ENCODE measurements around the gene PLA2G7.

The PLA2G7 gene

DNA sequence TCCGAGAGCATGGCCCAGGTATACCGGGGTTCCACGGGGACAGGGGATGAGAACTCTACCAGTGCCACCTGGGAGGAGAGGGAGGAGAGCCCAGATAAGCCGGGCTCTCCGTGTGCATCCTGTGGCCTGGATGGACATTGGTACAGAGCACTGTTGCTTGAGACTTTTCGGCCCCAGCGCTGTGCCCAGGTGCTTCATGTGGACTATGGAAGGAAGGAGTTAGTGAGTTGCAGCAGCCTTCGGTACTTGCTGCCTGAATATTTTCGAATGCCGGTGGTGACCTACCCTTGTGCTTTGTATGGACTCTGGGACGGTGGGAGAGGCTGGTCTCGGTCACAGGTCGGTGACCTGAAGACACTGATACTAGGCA is 46.2 kb downstream of the PLA2G7 start:
- FAIRE-seq (no peak), DNase-seq (ENCODE audit: insufficient read length, low spot score) (no peak)
- TF ChIP-seq POLR2A (IDR thresholded peaks at IDR 0.05; ENCODE audit: low read depth, low read length): no peak

DNA sequence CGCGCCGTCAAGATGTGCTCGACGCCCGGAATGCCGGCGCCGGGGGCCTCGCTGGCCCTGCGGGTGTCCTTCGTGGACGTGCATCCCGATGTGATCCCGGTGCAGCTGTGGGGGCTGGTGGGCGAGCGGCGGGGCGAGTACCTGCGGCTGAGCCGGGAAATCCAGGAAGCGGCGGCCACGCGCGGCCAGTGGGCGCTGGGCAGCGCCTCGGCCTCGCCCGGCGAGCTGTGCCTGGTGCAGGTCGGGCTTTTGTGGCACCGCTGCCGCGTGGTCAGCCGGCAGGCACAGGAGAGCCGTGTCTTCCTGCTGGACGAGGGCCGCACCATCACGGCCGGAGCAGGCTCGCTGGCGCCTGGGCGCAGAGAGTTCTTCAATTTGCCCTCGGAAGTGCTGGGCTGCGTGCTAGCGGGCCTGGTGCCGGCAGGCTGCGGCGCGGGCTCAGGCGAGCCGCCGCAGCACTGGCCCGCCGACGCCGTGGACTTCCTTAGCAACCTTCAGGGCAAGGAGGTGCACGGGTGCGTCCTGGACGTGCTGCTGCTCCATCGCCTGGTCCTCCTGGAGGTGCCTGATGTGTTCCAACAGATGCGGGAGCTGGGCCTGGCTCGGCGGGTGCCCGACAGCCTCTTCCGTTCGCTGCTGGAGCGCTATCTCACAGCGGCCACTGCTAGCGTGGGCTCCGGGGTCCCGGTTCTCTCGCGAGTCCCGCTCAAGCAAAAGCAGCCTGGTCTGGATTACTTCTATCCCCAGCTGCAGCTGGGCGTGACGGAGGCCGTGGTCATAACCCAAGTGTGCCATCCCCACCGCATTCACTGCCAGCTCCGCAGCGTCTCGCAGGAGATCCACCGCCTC is 46.8 kb downstream of the PLA2G7 start:
- FAIRE-seq (no peak), DNase-seq (ENCODE audit: insufficient read length, low spot score) (no peak)
- no peak for TF ChIP-seq POLR2A (IDR thresholded peaks at IDR 0.05; ENCODE audit: low read depth, low read length)

DNA sequence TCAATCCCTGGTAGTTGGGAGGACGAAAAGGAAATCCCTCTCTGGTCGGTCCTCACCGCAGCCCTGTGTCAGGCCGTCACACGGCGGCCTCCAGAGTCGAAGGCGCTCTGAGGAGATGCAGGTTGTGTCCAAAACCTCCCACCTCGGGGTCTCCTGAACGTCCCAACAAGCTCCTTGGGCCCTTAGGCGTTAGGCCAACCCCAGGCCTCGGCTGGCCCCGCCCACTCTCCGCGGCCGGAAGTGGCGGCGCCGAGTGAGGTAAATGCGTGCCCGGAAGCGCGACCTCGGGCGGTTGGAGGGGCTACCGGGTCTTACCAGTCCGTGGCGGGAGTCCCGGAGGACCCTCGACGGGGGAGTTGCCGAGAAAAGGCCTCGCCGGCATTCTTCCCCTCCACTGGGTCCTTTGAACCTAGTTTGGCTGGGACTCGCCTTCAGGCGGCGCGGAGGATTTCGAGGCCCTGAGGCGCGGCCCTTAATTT is 47.5 kb downstream of the PLA2G7 start, which contains the start of gene TDRD6:
TSS of gene TDRD6 (plus strand) at position 267 of the 479 bp plus-strand sequence. CDS start 244 bp downstream, outside the sequence.
- FAIRE-seq: no peak
- no peak for TF ChIP-seq POLR2A (IDR thresholded peaks at IDR 0.05; ENCODE audit: low read depth, low read length)
- DNase-seq (ENCODE audit: insufficient read length, low spot score): no peak

GRCh38 chr6:46684771-46685170 is 50.4 kb downstream of the PLA2G7 start:
- FAIRE-seq (no peak), DNase-seq (ENCODE audit: insufficient read length, low spot score) (no peak)
- TF ChIP-seq POLR2A (IDR thresholded peaks at IDR 0.05; ENCODE audit: low read depth, low read length): no peak

GRCh38 chr6:46677314-46677654 is 57.9 kb downstream of the PLA2G7 start:
- FAIRE-seq (no peak), DNase-seq (ENCODE audit: insufficient read length, low spot score) (no peak)
- TF ChIP-seq POLR2A (IDR thresholded peaks at IDR 0.05; ENCODE audit: low read depth, low read length): no peak

DNA sequence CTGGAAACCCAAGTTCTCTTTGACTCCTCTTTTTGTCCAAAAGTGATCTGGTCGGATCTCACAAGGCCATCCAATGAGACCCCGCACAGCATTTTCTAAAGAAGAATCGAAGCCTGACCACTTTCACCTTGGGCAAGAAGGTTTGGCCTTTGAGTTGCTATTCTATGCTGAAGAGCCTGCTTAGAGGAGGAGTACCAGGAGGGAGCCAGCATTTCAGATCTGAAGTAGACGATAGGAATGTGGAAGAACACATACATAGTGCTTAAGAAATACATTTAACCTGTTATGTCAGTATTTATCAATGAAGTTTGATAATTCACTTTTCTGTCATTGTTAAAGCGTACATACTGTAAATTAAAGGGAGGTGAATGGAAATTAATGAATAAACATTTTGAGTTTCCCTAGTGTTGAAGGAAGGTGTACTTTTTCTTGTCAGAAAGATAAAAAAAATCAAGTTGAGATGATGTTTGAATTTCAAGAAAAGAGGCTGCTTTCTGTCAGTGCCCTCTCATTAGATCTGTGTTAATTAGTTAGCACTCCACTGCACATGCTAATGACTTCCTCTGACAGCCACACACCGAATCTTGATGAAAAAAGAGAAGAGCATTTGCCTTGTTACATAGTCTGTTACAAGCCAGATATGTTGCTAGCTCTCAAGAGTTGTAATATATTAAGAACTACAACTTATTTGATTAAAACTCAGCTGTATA is 58.4 kb downstream of the PLA2G7 start:
- no peak for DNase-seq (ENCODE audit: insufficient read length, low spot score)
- TF ChIP-seq POLR2A (IDR thresholded peaks at IDR 0.05; ENCODE audit: low read depth, low read length): no peak
- FAIRE-seq: no peak

DNA sequence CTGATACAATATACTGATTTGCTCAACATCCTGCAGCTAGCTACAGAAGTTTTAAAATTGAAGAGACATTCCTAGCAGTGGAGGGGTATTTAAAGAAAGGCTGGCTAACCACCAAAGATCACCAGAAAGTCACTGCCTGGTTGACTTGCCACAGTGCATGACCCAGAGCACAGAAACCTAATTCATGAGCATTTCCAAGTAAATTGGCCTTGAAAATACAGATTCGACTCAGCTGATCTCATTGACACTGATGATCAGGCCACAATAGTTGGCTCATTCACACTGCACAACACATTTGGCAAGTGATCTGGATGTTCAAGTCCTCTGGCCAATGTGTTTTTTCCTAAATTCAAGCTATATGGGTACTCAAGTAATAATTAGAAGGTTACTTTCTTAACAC is 60.8 kb downstream of the PLA2G7 start:
- FAIRE-seq (no peak), DNase-seq (ENCODE audit: insufficient read length, low spot score) (no peak)
- no peak for TF ChIP-seq POLR2A (IDR thresholded peaks at IDR 0.05; ENCODE audit: low read depth, low read length)

GRCh38 chr6:46667377-46667776 is 67.8 kb downstream of the PLA2G7 start:
- FAIRE-seq (no peak), DNase-seq (ENCODE audit: insufficient read length, low spot score) (no peak)
- TF ChIP-seq POLR2A (IDR thresholded peaks at IDR 0.05; ENCODE audit: low read depth, low read length): no peak

DNA sequence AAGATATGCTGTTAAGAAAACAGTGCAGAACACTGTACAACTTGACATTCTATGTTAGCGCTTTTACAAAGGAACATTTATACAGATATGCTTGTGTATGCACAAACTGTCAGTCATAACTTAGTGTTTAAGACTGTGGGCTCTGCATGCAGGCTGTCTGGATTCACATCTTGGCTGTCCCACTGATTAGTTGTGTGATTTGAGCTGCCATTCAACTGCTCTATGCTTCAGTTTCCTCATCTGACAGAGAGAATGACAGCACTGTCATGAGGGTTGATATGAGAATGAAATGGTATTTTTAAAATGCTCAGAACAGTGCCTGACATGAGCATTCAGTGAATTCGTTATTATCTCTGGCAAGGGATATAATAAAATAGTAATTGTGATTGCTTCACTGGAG is 73.7 kb downstream of the PLA2G7 start:
- no peak for TF ChIP-seq POLR2A (IDR thresholded peaks at IDR 0.05; ENCODE audit: low read depth, low read length)
- no peak for DNase-seq (ENCODE audit: insufficient read length, low spot score)
- FAIRE-seq: no peak

DNA sequence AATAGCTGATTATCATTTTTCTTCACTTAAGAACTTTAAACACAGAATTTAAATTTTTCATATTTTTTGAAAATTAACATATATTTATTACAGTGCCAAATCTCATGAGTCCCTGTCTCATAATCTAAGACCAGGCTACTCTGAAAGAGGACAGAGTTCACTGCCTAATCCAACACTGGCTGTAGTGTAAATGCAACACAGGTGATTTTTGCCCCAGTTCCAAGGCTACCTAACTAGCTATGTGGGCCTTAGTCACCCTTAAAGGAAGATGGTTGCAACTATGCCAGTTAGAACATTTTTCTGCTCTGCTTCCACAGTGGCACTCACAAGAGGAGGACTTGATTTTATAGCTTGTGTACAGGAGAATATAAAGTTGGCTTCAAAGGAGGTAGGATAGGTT is 77.5 kb downstream of the PLA2G7 start:
- DNase-seq (ENCODE audit: insufficient read length, low spot score) (no peak), FAIRE-seq (no peak)
- TF ChIP-seq POLR2A (IDR thresholded peaks at IDR 0.05; ENCODE audit: low read depth, low read length): no peak

GRCh38 chr6:46655803-46656202 is 79.4 kb downstream of the PLA2G7 start:
- FAIRE-seq: no peak
- no peak for TF ChIP-seq POLR2A (IDR thresholded peaks at IDR 0.05; ENCODE audit: low read depth, low read length)
- DNase-seq (ENCODE audit: insufficient read length, low spot score): no peak

All from H54 (cell line).